HFFc6 (cell line): ENCODE results near the gene ZNF202. TPM values are rescaled to one million over a fixed set of nuclear protein-coding genes. Genes with fewer than 3 reads are reported as not detected.
A peak's percentile ranks its signal among the peaks of the same experiment; 100 is the strongest.
"Not testable (repeated sequence)": the region's sequence is repeated elsewhere in the genome, so short reads cannot be mapped to it uniquely, and the experiment has no call there.

Source experiments
- DNase-seq: peaks from one replicate; pipeline ENCODE4 v3.0.0-alpha.2; 2018
- H3K27ac Mint-ChIP-seq: 2 replicates; pipeline ENCODE4 v1.8.0; 2020; ENCODE audit warnings: mild to moderate bottlenecking, mixed read lengths
- H3K27me3 Mint-ChIP-seq: 2 replicates; pipeline ENCODE4 v1.8.0; 2021; ENCODE audit warnings: mild to moderate bottlenecking, moderate library complexity, mixed read lengths; ENCODE audit not compliant: insufficient read depth
- H3K36me3 Mint-ChIP-seq: 2 replicates; pipeline ENCODE4 v1.8.0; 2021; ENCODE audit warnings: low read depth, mixed read lengths
- H3K4me1 Mint-ChIP-seq: 2 replicates; pipeline ENCODE4 v1.8.0; 2020; ENCODE audit warnings: low read depth, mixed read lengths
- H3K4me3 Mint-ChIP-seq: 2 replicates; pipeline ENCODE4 v1.8.0; 2020; ENCODE audit warnings: mild to moderate bottlenecking, moderate library complexity, mixed read lengths
- H3K9me3 Mint-ChIP-seq: 2 replicates; pipeline ENCODE4 v1.8.0; 2020; ENCODE audit warnings: mild to moderate bottlenecking, mixed read lengths
- CTCF ChIP-seq: fragments of 200-600 bp; sonication (generic); IDR thresholded peaks from 2 replicates; pipeline ENCODE4 v1.5.0; 2021; ENCODE audit warnings: antibody characterized with exemption, mild to moderate bottlenecking
- total RNA-seq, 6 experiments: library from RNA; stranded (reverse); fragmentation: NEBNext Ultra II Directional; extraction: Animal tissue kit (Norgen Biotek cat#: 25700); gene quantifications; 2 replicates in 1 of 6; 3 replicates in 5 of 6; pipeline ENCODE4 v1.2.3, GENCODE V29; 2021

The ZNF202 gene
- total RNA-seq, 6 experiments from 2014 or later, result 5.4 to 8.3 (median 6.8) TPM

GRCh38 chr11:123719452-123719851 lies 22.0 kb downstream of the ZNF202 start:
- H3K9me3 Mint-ChIP-seq, result no peaks in the 10 kb centered on the region
- H3K27ac Mint-ChIP-seq, result no peak overlapping the region
- DNase-seq, result peak; percentile 70
- no peak for TF ChIP-seq CTCF
- peaks cover 8% of the 10 kb centered on the region for H3K4me1 Mint-ChIP-seq
- H3K4me3 Mint-ChIP-seq, result no peak overlapping the region
- H3K27me3 Mint-ChIP-seq, result peaks cover 12% of the 10 kb centered on the region
- no peaks in the 10 kb centered on the region; the same call in 1 of the 2 replicates for H3K36me3 Mint-ChIP-seq

- TF ChIP-seq CTCF, result no peak
- Mint-ChIP-seq H3K4me1 (peaks cover 8% of the 10 kb centered on the region), H3K9me3 (no peaks in the 10 kb centered on the region), H3K27me3 (peaks cover 18% of the 10 kb centered on the region), H3K36me3 (no peaks in the 10 kb centered on the region), H3K4me3 (no peak overlapping the region), H3K27ac (no peak overlapping the region)
- no peak for DNase-seq
Observed at GRCh38 chr11:123718469-123718868, 23.0 kb downstream of the ZNF202 start.

GRCh38 chr11:123718063-123718462 lies 23.4 kb downstream of the ZNF202 start:
- no peak overlapping the region for H3K27ac Mint-ChIP-seq
- DNase-seq, result no peak
- no peaks in the 10 kb centered on the region for H3K9me3 Mint-ChIP-seq
- no peak for TF ChIP-seq CTCF
- H3K36me3 Mint-ChIP-seq, result no peaks in the 10 kb centered on the region
- H3K4me3 Mint-ChIP-seq, result no peak overlapping the region
- peaks cover 8% of the 10 kb centered on the region for H3K4me1 Mint-ChIP-seq
- H3K27me3 Mint-ChIP-seq, result peaks cover 20% of the 10 kb centered on the region

- not testable (repeated sequence) for H3K4me3 Mint-ChIP-seq, H3K36me3 Mint-ChIP-seq, H3K9me3 Mint-ChIP-seq, DNase-seq, H3K4me1 Mint-ChIP-seq, H3K27ac Mint-ChIP-seq
- peaks cover 27% of the 10 kb centered on the region for H3K27me3 Mint-ChIP-seq
Observed at GRCh38 chr11:123712627-123713026, 28.8 kb downstream of the ZNF202 start.

- Mint-ChIP-seq H3K4me3 (no peak overlapping the region), H3K9me3 (no peaks in the 10 kb centered on the region), H3K4me1 (peaks cover 7% of the 10 kb centered on the region), H3K36me3 (no peaks in the 10 kb centered on the region), H3K27ac (no peak overlapping the region), H3K27me3 (peaks cover 25% of the 10 kb centered on the region)
- TF ChIP-seq CTCF, result peak; percentile 88
- peak; percentile 72 for DNase-seq
Observed at GRCh38 chr11:123707606-123708205, 33.8 kb downstream of the ZNF202 start.

- DNase-seq, result no peak
- no peak overlapping the region for H3K27ac Mint-ChIP-seq
- H3K36me3 Mint-ChIP-seq, result no peaks in the 10 kb centered on the region
Observed at GRCh38 chr11:123707206-123707605, 34.3 kb downstream of the ZNF202 start.

More at GRCh38 chr11:123707206-123707605, 34.3 kb downstream of the ZNF202 start:
- Mint-ChIP-seq H3K9me3 (no peaks in the 10 kb centered on the region), H3K4me3 (no peak overlapping the region), H3K4me1 (peaks cover 7% of the 10 kb centered on the region), H3K27me3 (peaks cover 29% of the 10 kb centered on the region)
- no peak for TF ChIP-seq CTCF
